UCSD-AML1 (cell line): ENCODE data around the gene WWOX.

Experiments
- DNase-seq: peaks from one replicate; lab custom pipeline; 2025; ENCODE audit not compliant: unreplicated experiment; lab: John Stamatoyannopoulos, UW

WWOX gene

GRCh38 chr16:78994135-78994745 is 894.8 kb downstream of the WWOX start:
- DNase-seq: no peak

GRCh38 chr16:78995441-78995840 is 896.0 kb downstream of the WWOX start:
- DNase-seq: no peak

GRCh38 chr16:78996790-78997189 is 897.3 kb downstream of the WWOX start:
- DNase-seq: no peak

- no peak for DNase-seq
Measured at GRCh38 chr16:78998879-78999278, 899.4 kb downstream of the WWOX start.

GRCh38 chr16:79001156-79001967 is 901.9 kb downstream of the WWOX start:
- DNase-seq: no peak

GRCh38 chr16:79003026-79003609 is 903.7 kb downstream of the WWOX start:
- no peak for DNase-seq

- no peak for DNase-seq
Measured at GRCh38 chr16:79004309-79004708, 904.9 kb downstream of the WWOX start.

GRCh38 chr16:79005096-79005495 is 905.6 kb downstream of the WWOX start:
- no peak for DNase-seq

- DNase-seq: no peak
Measured at GRCh38 chr16:79006206-79006605, 906.8 kb downstream of the WWOX start.

GRCh38 chr16:79006765-79007164 is 907.3 kb downstream of the WWOX start:
- DNase-seq: no peak

- DNase-seq: no peak
Measured at GRCh38 chr16:79007614-79008013, 908.2 kb downstream of the WWOX start.

- no peak for DNase-seq
Measured at GRCh38 chr16:79008036-79008868, 908.8 kb downstream of the WWOX start.

GRCh38 chr16:79008869-79009179 is 909.4 kb downstream of the WWOX start:
- DNase-seq: no peak

GRCh38 chr16:79009896-79010295 is 910.4 kb downstream of the WWOX start:
- DNase-seq: no peak

GRCh38 chr16:79011282-79011681 is 911.8 kb downstream of the WWOX start:
- DNase-seq: no peak

- peak; percentile 20 for DNase-seq
Measured at GRCh38 chr16:79012671-79013434, 913.4 kb downstream of the WWOX start.

- no peak for DNase-seq
Measured at GRCh38 chr16:79013930-79014660, 914.6 kb downstream of the WWOX start.

GRCh38 chr16:79018650-79019429 is 919.4 kb downstream of the WWOX start:
- DNase-seq: no peak

GRCh38 chr16:79019431-79019830 is 920.0 kb downstream of the WWOX start:
- DNase-seq: no peak
